H9 (cell line): ENCODE data around the gene MICAL2. TPM values are rescaled to one million over a fixed set of nuclear protein-coding genes. Genes with fewer than 3 reads are reported as not detected.

Source experiments
- DNase-seq: peaks from one replicate; pipeline ENCODE4 v3.0.0-alpha.2; 2017
- H2AFZ ChIP-seq: one replicate; pipeline ENCODE4 v1.6.1; 2013; ENCODE audit warnings: mild to moderate bottlenecking, low read length, control low read depth, moderate library complexity
- H2AK5ac ChIP-seq: 2 replicates; pipeline ENCODE4 v1.6.1; 2013; ENCODE audit warnings: low read length, control low read depth, mixed read lengths; ENCODE audit not compliant: insufficient read length
- H2BK120ac ChIP-seq: one replicate; pipeline ENCODE4 v1.6.1; 2013; ENCODE audit warnings: low read depth, mild to moderate bottlenecking, low read length, control low read depth, inconsistent platforms; ENCODE audit not compliant: poor library complexity, severe bottlenecking
- H2BK12ac ChIP-seq: 2 replicates; pipeline ENCODE4 v1.6.1; 2013; ENCODE audit warnings: low read length, control low read depth, mixed read lengths, low read depth; ENCODE audit not compliant: insufficient read length
- H2BK15ac ChIP-seq: 2 replicates; pipeline ENCODE4 v1.6.1; 2013; ENCODE audit warnings: low read depth, low read length, control low read depth
- H2BK20ac ChIP-seq: one replicate; pipeline ENCODE4 v1.6.1; 2013; ENCODE audit warnings: low read depth, mild to moderate bottlenecking, low read length, control low read depth, inconsistent platforms; ENCODE audit not compliant: poor library complexity, severe bottlenecking
- H2BK5ac ChIP-seq: 2 replicates; pipeline ENCODE4 v1.6.1; 2013; ENCODE audit warnings: low read length, control low read depth, mixed read lengths; ENCODE audit not compliant: insufficient read length
- H3K14ac ChIP-seq: 2 replicates; pipeline ENCODE4 v1.6.1; 2013; ENCODE audit warnings: low read length, control low read depth; ENCODE audit not compliant: insufficient read depth
- H3K18ac ChIP-seq: 2 replicates; pipeline ENCODE4 v1.6.1; 2013; ENCODE audit warnings: low read depth, mild to moderate bottlenecking, mixed read lengths, low read length, control low read depth; ENCODE audit not compliant: insufficient read length
- H3K23ac ChIP-seq: 2 replicates; pipeline ENCODE4 v1.6.1; 2013; ENCODE audit warnings: low read length, control low read depth, mixed read lengths, low read depth; ENCODE audit not compliant: insufficient read length
- H3K23me2 ChIP-seq: 2 replicates; pipeline ENCODE4 v1.6.1; 2013; ENCODE audit warnings: low read depth, mild to moderate bottlenecking, mixed read lengths, low read length, control low read depth; ENCODE audit not compliant: insufficient read length, poor library complexity, severe bottlenecking
- H3K27ac ChIP-seq: 2 replicates; pipeline ENCODE4 v1.5.1; 2013; ENCODE audit warnings: low read length, control low read depth, mixed read lengths, low read depth; ENCODE audit not compliant: insufficient read length
- H3K27me3 ChIP-seq: 2 replicates; pipeline ENCODE4 v1.6.1; 2013; ENCODE audit warnings: low read length, control low read depth, inconsistent platforms; ENCODE audit not compliant: insufficient read depth
- H3K4ac ChIP-seq: 2 replicates; pipeline ENCODE4 v1.6.1; 2013; ENCODE audit warnings: low read depth, mild to moderate bottlenecking, control low read depth, inconsistent platforms, low read length, moderate library complexity
- H3K4me1 ChIP-seq: 2 replicates; pipeline ENCODE4 v1.6.1; 2013; ENCODE audit warnings: low read length, control low read depth, inconsistent platforms; ENCODE audit not compliant: insufficient read depth
- H3K4me2 ChIP-seq: 2 replicates; pipeline ENCODE4 v1.6.1; 2013; ENCODE audit warnings: low read length, control low read depth, mixed read lengths; ENCODE audit not compliant: insufficient read length, insufficient read depth
- H3K56ac ChIP-seq: 2 replicates; pipeline ENCODE4 v1.6.1; 2013; ENCODE audit warnings: low read depth, mild to moderate bottlenecking, mixed read lengths, low read length, control low read depth; ENCODE audit not compliant: insufficient read length
- H3K79me1 ChIP-seq: 2 replicates; pipeline ENCODE4 v1.6.1; 2013; ENCODE audit warnings: low read depth, mild to moderate bottlenecking, moderate library complexity, low read length, control low read depth, inconsistent platforms; ENCODE audit not compliant: insufficient read depth, poor library complexity, severe bottlenecking
- H3K79me2 ChIP-seq: 2 replicates; pipeline ENCODE4 v1.6.1; 2013; ENCODE audit warnings: low read length, control low read depth, inconsistent platforms; ENCODE audit not compliant: insufficient read depth
- H3K9ac ChIP-seq: 2 replicates; pipeline ENCODE4 v1.6.1; 2013; ENCODE audit warnings: low read length, control low read depth, mixed read lengths; ENCODE audit not compliant: insufficient read length; ENCODE audit errors: extremely low read depth
- H3K9me3 ChIP-seq: one replicate; pipeline ENCODE4 v1.6.1; 2013; ENCODE audit warnings: low read depth, low read length, inconsistent platforms; ENCODE audit not compliant: control insufficient read depth
- H3T11ph ChIP-seq: one replicate; pipeline ENCODE4 v1.6.1; 2013; ENCODE audit warnings: mild to moderate bottlenecking, low read length, control low read depth, inconsistent platforms
- H4K20me1 ChIP-seq: one replicate; pipeline ENCODE4 v1.6.1; 2013; ENCODE audit not compliant: control insufficient read depth, insufficient read length, insufficient read depth
- H4K5ac ChIP-seq: 2 replicates; pipeline ENCODE4 v1.6.1; 2013; ENCODE audit warnings: low read depth, mild to moderate bottlenecking, mixed read lengths, low read length, control low read depth; ENCODE audit not compliant: insufficient read length
- H4K8ac ChIP-seq: replicated peaks from 2 replicates; pipeline ENCODE4 v1.6.1; 2013; ENCODE audit warnings: low read length, control low read depth, mixed read lengths, low read depth; ENCODE audit not compliant: insufficient read length
- H4K91ac ChIP-seq: 2 replicates; pipeline ENCODE4 v1.6.1; 2013; ENCODE audit warnings: low read depth, mild to moderate bottlenecking, moderate library complexity, mixed read lengths, low read length, control low read depth; ENCODE audit not compliant: insufficient read length
- H3K27ac Mint-ChIP-seq, 3 experiments: 2 replicates in 2 of 3; 3 replicates in 1 of 3; pipeline ENCODE4 v1.8.0; 2020 to 2021; ENCODE audit warnings: mixed read lengths in 3 of 3, mild to moderate bottlenecking in 1 of 3, moderate library complexity in 1 of 3
- H3K27me3 Mint-ChIP-seq: 2 replicates; pipeline ENCODE4 v1.8.0; 2021; ENCODE audit warnings: low read depth, mild to moderate bottlenecking, moderate library complexity, mixed read lengths
- H3K36me3 Mint-ChIP-seq, 3 experiments: 2 replicates in 2 of 3; 3 replicates in 1 of 3; pipeline ENCODE4 v1.8.0; 2020 to 2021; ENCODE audit warnings: low read depth in 3 of 3, mixed read lengths in 3 of 3; ENCODE audit not compliant: insufficient read depth in 1 of 3
- H3K4me1 Mint-ChIP-seq, 2 experiments: 2 replicates each; pipeline ENCODE4 v1.8.0; 2020; ENCODE audit warnings: mixed read lengths in 2 of 2
- H3K4me3 Mint-ChIP-seq, 2 experiments: 2 replicates in 1 of 2; 3 replicates in 1 of 2; pipeline ENCODE4 v1.8.0; 2020 to 2021; ENCODE audit warnings: mild to moderate bottlenecking in 2 of 2, mixed read lengths in 2 of 2, moderate library complexity in 1 of 2
- H3K9me3 Mint-ChIP-seq, 2 experiments: 2 replicates in 1 of 2; 3 replicates in 1 of 2; pipeline ENCODE4 v1.8.0; 2020; ENCODE audit warnings: mild to moderate bottlenecking in 2 of 2, mixed read lengths in 2 of 2, moderate library complexity in 1 of 2
- WGBS: extraction: QIAGEN DNeasy Blood & Tissue Kit; methylation state at CpG from one replicate; pipeline ENCODE4 v1.1.7; 2013; ENCODE audit warnings: missing lambda C conversion rate, low lambda C conversion rate, mixed read lengths; ENCODE audit not compliant: insufficient read length; ENCODE audit errors: extremely low coverage; 5-methylcytosine and 5-hydroxymethylcytosine counted together
- total RNA-seq: library from RNA; stranded (reverse); gene quantifications from 2 replicates; pipeline ENCODE4 v1.2.1, GENCODE V29; 2021
- TF ChIP-seq, protein P1 (sequence below): fragments of 200-600 bp; sonication (generic); conservative IDR thresholded peaks from 3 replicates; pipeline ENCODE4 v1.8.0; 2021; ENCODE audit warnings: antibody characterized with exemption, mild to moderate bottlenecking

MICAL2 gene
- total RNA-seq, 1 experiment from 2014 or later = 4.7 TPM

DNA sequence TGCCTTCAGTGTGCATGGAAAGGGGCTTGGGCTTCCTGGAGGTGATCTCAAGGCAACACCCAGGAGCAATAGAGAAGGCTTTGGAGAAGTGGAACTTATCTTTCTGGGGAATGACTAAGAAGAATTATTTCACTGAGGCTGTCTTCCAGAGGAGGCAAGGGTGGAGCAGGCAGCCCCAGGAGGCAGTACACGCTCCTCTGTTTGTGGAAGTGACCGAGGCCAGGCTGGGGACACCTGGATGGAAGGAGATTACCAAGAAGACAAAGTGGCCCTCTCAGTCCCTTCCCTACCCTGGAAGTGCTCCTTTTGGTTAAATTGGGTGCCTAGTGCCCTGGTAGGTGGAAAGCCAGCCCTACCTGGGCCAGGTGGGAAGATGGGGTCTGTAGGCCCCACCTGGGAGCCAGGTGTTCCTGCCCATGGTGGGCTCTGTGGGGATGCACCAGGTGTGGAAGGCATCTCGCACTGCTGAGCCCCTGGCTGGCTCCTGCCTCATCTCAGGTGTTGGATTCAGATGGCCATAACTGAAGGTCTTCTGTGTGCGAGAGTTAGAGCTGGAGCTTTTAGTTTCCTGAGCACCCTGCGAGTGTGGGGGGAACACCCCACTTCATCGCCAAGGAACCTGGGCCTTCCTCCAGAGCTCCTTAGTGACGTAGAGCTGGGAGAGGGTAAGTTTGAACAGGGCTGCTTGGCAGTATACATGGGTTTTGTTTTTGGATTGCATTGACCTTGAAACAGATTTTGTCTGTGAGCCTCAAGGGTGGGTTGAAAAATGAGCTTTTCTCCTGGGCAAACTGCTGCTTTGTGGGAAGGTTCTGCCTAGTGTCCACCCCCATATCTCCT, 46.1 kb downstream of the MICAL2 start:
- H4K5ac ChIP-seq = no peak overlapping the region
- H3K4me2 ChIP-seq = no peak overlapping the region
- no peaks in the 10 kb centered on the region for H3K79me1 ChIP-seq
- no peaks in the 10 kb centered on the region for H3K79me2 ChIP-seq
- no peaks in the 10 kb centered on the region for H3K27me3 ChIP-seq
- DNase-seq = no peak
- no peak overlapping the region for H2AFZ ChIP-seq
- peak overlapping the region in 1 of 3 experiments; percentile 69; a peak in 1 of 7 replicates for H3K27ac Mint-ChIP-seq
- H3T11ph ChIP-seq = no peak overlapping the region
- no peak overlapping the region for H2BK5ac ChIP-seq
- H3K27me3 Mint-ChIP-seq = peaks cover 1% of the 10 kb centered on the region; the same call in 1 of the 2 replicates
- H3K56ac ChIP-seq = no peak overlapping the region
- no peaks in the 10 kb centered on the region for H3K23me2 ChIP-seq
- no peak overlapping the region for H3K18ac ChIP-seq
- H3K9ac ChIP-seq = no peak overlapping the region
- H4K8ac ChIP-seq = no peak overlapping the region
- no peak overlapping the region for H2BK20ac ChIP-seq
- H2BK120ac ChIP-seq = no peak overlapping the region
- no peak overlapping the region for H2AK5ac ChIP-seq
- H2BK15ac ChIP-seq = no peak overlapping the region
- H4K20me1 ChIP-seq = no peaks in the 10 kb centered on the region
- no peak overlapping the region for H3K23ac ChIP-seq
- H3K9me3 ChIP-seq = no peaks in the 10 kb centered on the region
- no peak overlapping the region for H2BK12ac ChIP-seq
- H3K14ac ChIP-seq = no peak overlapping the region; the same call in 1 of the 2 replicates
- no CpG with 5 or more reads among the region's 7 CpGs for WGBS
- no peak overlapping the region; a peak in 1 of 5 replicates for H3K4me3 Mint-ChIP-seq
- H3K9me3 Mint-ChIP-seq = no peaks in the 10 kb centered on the region; a peak in 1 of 5 replicates
- H3K4me1 Mint-ChIP-seq = no peaks in the 10 kb centered on the region
- no peaks in the 10 kb centered on the region; a peak in 1 of 7 replicates for H3K36me3 Mint-ChIP-seq
- no peak overlapping the region for H3K4ac ChIP-seq
- H3K4me1 ChIP-seq = no peaks in the 10 kb centered on the region
- TF ChIP-seq, protein P1, sequence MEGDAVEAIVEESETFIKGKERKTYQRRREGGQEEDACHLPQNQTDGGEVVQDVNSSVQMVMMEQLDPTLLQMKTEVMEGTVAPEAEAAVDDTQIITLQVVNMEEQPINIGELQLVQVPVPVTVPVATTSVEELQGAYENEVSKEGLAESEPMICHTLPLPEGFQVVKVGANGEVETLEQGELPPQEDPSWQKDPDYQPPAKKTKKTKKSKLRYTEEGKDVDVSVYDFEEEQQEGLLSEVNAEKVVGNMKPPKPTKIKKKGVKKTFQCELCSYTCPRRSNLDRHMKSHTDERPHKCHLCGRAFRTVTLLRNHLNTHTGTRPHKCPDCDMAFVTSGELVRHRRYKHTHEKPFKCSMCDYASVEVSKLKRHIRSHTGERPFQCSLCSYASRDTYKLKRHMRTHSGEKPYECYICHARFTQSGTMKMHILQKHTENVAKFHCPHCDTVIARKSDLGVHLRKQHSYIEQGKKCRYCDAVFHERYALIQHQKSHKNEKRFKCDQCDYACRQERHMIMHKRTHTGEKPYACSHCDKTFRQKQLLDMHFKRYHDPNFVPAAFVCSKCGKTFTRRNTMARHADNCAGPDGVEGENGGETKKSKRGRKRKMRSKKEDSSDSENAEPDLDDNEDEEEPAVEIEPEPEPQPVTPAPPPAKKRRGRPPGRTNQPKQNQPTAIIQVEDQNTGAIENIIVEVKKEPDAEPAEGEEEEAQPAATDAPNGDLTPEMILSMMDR = no peak
- H3K27ac ChIP-seq = no peak overlapping the region
- H4K91ac ChIP-seq = no peak overlapping the region
